Adrenal gland (tissue), 5 donors: ENCODE measurements around the gene PKD2L1.

ENCODE experiments used
- CTCF ChIP-seq, 6 experiments: fragments of 450-650 bp in 4 of 6; fragments of 200-600 bp in 2 of 6; sonication (generic) in 1 of 6; IDR thresholded peaks; 1 replicate in 5 of 6; 2 replicates in 1 of 6; pipeline versions ENCODE4 v1.5.1 to v1.8.0; 2016 to 2021; ENCODE audit warnings: antibody characterized with exemption in 6 of 6, mild to moderate bottlenecking in 2 of 6, moderate library complexity in 1 of 6
- POLR2A ChIP-seq, 2 donors: fragments of 450-650 bp; IDR thresholded peaks; one replicate each; pipeline ENCODE4 v1.6.1; 2017; ENCODE audit warnings: antibody characterized with exemption in 2 of 2, mild to moderate bottlenecking in 2 of 2, moderate library complexity in 1 of 2
- donor health status: DM: no; HTN: no; CAD: no.

DNA sequence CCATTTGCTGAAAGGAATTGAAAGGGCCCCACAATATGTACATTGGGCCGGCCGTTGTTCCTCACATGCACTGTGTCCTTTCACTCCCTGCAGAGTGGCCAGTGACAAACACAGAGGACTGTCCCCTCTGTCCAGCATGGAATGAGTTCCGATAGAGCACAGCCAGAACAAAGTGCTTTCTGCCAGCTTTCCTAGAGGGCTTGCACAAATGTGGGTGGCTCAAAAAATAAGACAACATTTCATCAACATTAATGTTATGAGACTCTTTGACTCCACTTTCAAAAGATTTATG is 2.4 kb downstream of the PKD2L1 start:
- TF ChIP-seq POLR2A (IDR thresholded peaks at IDR 0.05), result no peak
- TF ChIP-seq CTCF (IDR thresholded peaks at IDR 0.05), result no peak
